Thyroid gland (tissue), 4 donors: ENCODE data around the gene SMDT1.
"Not testable (repeated sequence)": the region's sequence is repeated elsewhere in the genome, so short reads cannot be mapped to it uniquely, and the experiment has no call there.

Experiments
- POLR2A ChIP-seq, 2 donors: fragments of 450-650 bp; IDR thresholded peaks; one replicate each; pipeline ENCODE4 v1.6.1; 2017; ENCODE audit warnings: antibody characterized with exemption in 2 of 2, mild to moderate bottlenecking in 2 of 2, moderate library complexity in 1 of 2
- TF ChIP-seq, protein P1 (sequence below), 6 experiments: fragments of 200-600 bp in 3 of 6; fragments of 450-650 bp in 3 of 6; sonication (generic) in 3 of 6; IDR thresholded peaks; one replicate each; pipeline ENCODE4 v1.5.1; 2016 to 2019; ENCODE audit warnings: antibody characterized with exemption in 6 of 6, mild to moderate bottlenecking in 2 of 6, inconsistent platforms in 1 of 6, moderate library complexity in 1 of 6

DNA sequence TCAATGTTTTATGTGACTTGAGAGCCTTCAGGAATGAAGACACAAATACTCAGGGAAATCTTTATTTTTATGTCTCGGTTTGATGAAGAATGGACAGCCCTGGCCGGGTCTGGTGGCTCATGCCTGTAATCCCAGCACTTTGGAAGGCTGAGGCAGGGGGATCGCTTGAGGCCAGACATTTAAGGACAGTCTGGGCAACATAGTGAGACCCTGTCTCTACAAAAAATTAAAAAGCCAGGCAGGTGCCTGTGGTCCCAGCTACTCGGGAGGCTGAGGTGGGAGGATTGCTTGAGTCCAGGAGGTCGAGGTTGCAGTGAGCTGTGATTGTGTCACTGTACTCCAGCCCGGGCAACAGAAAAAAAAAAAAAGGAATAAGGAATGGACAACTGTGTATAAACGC lies 8.0 kb upstream of the SMDT1 start:
- TF ChIP-seq, protein P1, sequence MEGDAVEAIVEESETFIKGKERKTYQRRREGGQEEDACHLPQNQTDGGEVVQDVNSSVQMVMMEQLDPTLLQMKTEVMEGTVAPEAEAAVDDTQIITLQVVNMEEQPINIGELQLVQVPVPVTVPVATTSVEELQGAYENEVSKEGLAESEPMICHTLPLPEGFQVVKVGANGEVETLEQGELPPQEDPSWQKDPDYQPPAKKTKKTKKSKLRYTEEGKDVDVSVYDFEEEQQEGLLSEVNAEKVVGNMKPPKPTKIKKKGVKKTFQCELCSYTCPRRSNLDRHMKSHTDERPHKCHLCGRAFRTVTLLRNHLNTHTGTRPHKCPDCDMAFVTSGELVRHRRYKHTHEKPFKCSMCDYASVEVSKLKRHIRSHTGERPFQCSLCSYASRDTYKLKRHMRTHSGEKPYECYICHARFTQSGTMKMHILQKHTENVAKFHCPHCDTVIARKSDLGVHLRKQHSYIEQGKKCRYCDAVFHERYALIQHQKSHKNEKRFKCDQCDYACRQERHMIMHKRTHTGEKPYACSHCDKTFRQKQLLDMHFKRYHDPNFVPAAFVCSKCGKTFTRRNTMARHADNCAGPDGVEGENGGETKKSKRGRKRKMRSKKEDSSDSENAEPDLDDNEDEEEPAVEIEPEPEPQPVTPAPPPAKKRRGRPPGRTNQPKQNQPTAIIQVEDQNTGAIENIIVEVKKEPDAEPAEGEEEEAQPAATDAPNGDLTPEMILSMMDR (IDR thresholded peaks at IDR 0.05), result not testable (repeated sequence)
- not testable (repeated sequence) for TF ChIP-seq POLR2A (IDR thresholded peaks at IDR 0.05)
